ENCODE results near the gene SLFN13.
"Not testable (repeated sequence)": the region's sequence is repeated elsewhere in the genome, so short reads cannot be mapped to it uniquely, and the experiment has no call there.

Gene SLFN13

GRCh38 chr17:35432176-35433074, 16.1 kb downstream of the SLFN13 start, which contains the start of gene SLFN12:
Gene SLFN12 (minus strand): TSS chr17:35432500. CDS start chr17:35423028, 9,472 bp downstream.
- peak; percentile 35 for DNase-seq (ENCODE audit: low spot score)

GRCh38 chr17:35429702-35430101, 18.9 kb downstream of the SLFN13 start:
- DNase-seq (ENCODE audit: low spot score): no peak

GRCh38 chr17:35428229-35428628, 20.3 kb downstream of the SLFN13 start:
- no peak for DNase-seq (ENCODE audit: low spot score)

GRCh38 chr17:35423761-35424160, 24.8 kb downstream of the SLFN13 start:
- no peak for DNase-seq (ENCODE audit: low spot score)

GRCh38 chr17:35421069-35421468, 27.5 kb downstream of the SLFN13 start:
- not testable (repeated sequence) for DNase-seq (ENCODE audit: low spot score)

- DNase-seq (ENCODE audit: low spot score): no peak
Measured at GRCh38 chr17:35416659-35417058, 31.9 kb downstream of the SLFN13 start.

- not testable (repeated sequence) for DNase-seq (ENCODE audit: low spot score)
Measured at GRCh38 chr17:35414707-35415106, 33.9 kb downstream of the SLFN13 start.

GRCh38 chr17:35414247-35414646, 34.3 kb downstream of the SLFN13 start:
- DNase-seq (ENCODE audit: low spot score): no peak

- no peak for DNase-seq (ENCODE audit: low spot score)
Measured at GRCh38 chr17:35407531-35407930, 41.0 kb downstream of the SLFN13 start.

- DNase-seq (ENCODE audit: low spot score): no peak
Measured at GRCh38 chr17:35406568-35406967, 42.0 kb downstream of the SLFN13 start.

- DNase-seq (ENCODE audit: low spot score): no peak
Measured at GRCh38 chr17:35404360-35404759, 44.2 kb downstream of the SLFN13 start.

GRCh38 chr17:35393783-35394182, 54.8 kb downstream of the SLFN13 start:
- not testable (repeated sequence) for DNase-seq (ENCODE audit: low spot score)

- DNase-seq (ENCODE audit: low spot score): no peak
Measured at GRCh38 chr17:35390663-35391062, 57.9 kb downstream of the SLFN13 start.

- DNase-seq (ENCODE audit: low spot score): no peak
Measured at GRCh38 chr17:35390156-35390555, 58.4 kb downstream of the SLFN13 start.

GRCh38 chr17:35387496-35387895, 61.1 kb downstream of the SLFN13 start:
- no peak for DNase-seq (ENCODE audit: low spot score)

Data from hematopoietic multipotent progenitor cell treated with erythropoietin and hydrocortisone succinate and interleukin-3 and kit ligand, for 17 days (in vitro differentiated cells).